HepG2 (cell line): ENCODE measurements around the gene FAM83D. TPM values are rescaled to one million over a fixed set of nuclear protein-coding genes. Genes with fewer than 3 reads are reported as not detected.

Experiments
- BATF2 ChIP-seq: sonication (generic); formaldehyde crosslinking; IDR thresholded peaks from 2 replicates; pipeline ENCODE4 v1.8.0; 2022; ENCODE audit warnings: mild to moderate bottlenecking, missing genetic modification reagents, moderate library complexity
- DMAP1 ChIP-seq: IDR thresholded peaks from 2 replicates; pipeline ENCODE4 v1.6.1; 2016
- HMGXB3 ChIP-seq: sonication (generic); formaldehyde crosslinking; IDR thresholded peaks from 2 replicates; pipeline ENCODE4 v1.4.0; 2020; ENCODE audit warnings: missing genetic modification reagents, borderline replicate concordance
- HOXA9 ChIP-seq: sonication (generic); formaldehyde crosslinking; IDR thresholded peaks from 2 replicates; pipeline ENCODE4 v1.8.1; 2022; ENCODE audit warnings: missing genetic modification reagents, mild to moderate bottlenecking, moderate library complexity, borderline replicate concordance
- MIER2 ChIP-seq: IDR thresholded peaks from 2 replicates; pipeline ENCODE4 v1.6.1; 2016; ENCODE audit warnings: missing biosample characterization, missing genetic modification reagents
- MLLT10 ChIP-seq: sonication (generic); formaldehyde crosslinking; IDR thresholded peaks from 2 replicates; pipeline ENCODE4 v1.4.0; 2020; ENCODE audit warnings: missing genetic modification reagents
- NFAT5 ChIP-seq: sonication (generic); formaldehyde crosslinking; IDR thresholded peaks from 2 replicates; pipeline ENCODE4 v1.4.0; 2020; ENCODE audit warnings: missing genetic modification reagents
- PCBP1 ChIP-seq: fragments of 200-400 bp; formaldehyde crosslinking; IDR thresholded peaks from 2 replicates; pipeline ENCODE4 v1.6.1; 2017; ENCODE audit warnings: mild to moderate bottlenecking, low read depth, low read length, borderline replicate concordance
- PREB ChIP-seq: sonication (generic); formaldehyde crosslinking; IDR thresholded peaks from 2 replicates; pipeline ENCODE4 v1.4.0; 2020; ENCODE audit warnings: missing genetic modification reagents
- SIN3B ChIP-seq: fragments of 150-350 bp; IDR thresholded peaks from 2 replicates; pipeline ENCODE4 v1.6.1; 2014; ENCODE audit warnings: low read length
- TFDP1 ChIP-seq: IDR thresholded peaks from 2 replicates; pipeline ENCODE4 v1.6.1; 2016; ENCODE audit warnings: missing compliant biosample characterization, missing genetic modification reagents, borderline replicate concordance
- TSC22D2 ChIP-seq: sonication (generic); formaldehyde crosslinking; IDR thresholded peaks from 2 replicates; pipeline ENCODE4 v1.5.1; 2020; ENCODE audit warnings: missing genetic modification reagents, mild to moderate bottlenecking, borderline replicate concordance
- ZNF264 ChIP-seq: sonication (generic); formaldehyde crosslinking; IDR thresholded peaks from 2 replicates; pipeline ENCODE4 v1.4.0; 2020; ENCODE audit warnings: missing genetic modification reagents
- ZNF354B ChIP-seq: sonication (generic); formaldehyde crosslinking; IDR thresholded peaks from 2 replicates; pipeline ENCODE4 v1.8.0; 2022; ENCODE audit warnings: mild to moderate bottlenecking, missing genetic modification reagents
- ZNF468 ChIP-seq: sonication (generic); formaldehyde crosslinking; IDR thresholded peaks from 2 replicates; pipeline ENCODE4 v1.8.0; 2022; ENCODE audit warnings: mild to moderate bottlenecking, moderate library complexity, missing genetic modification reagents
- ZNF878 ChIP-seq: sonication (generic); formaldehyde crosslinking; IDR thresholded peaks from 2 replicates; pipeline ENCODE4 v1.8.1; 2023; ENCODE audit warnings: mild to moderate bottlenecking, missing genetic modification reagents, moderate library complexity
- ZSCAN25 ChIP-seq: sonication (generic); formaldehyde crosslinking; IDR thresholded peaks from 2 replicates; pipeline ENCODE4 v1.8.0; 2022; ENCODE audit warnings: mild to moderate bottlenecking, missing genetic modification reagents
- polyA plus RNA-seq, 8 experiments: library from polyadenylated mRNA; depleted of rRNA in 3 of 8; stranded (reverse) in 7 of 8; unstranded in 1 of 8; fragments of >200 nt; fragmentation: Illumina TruSeq in 4 of 8; extraction: Trizol in 4 of 8; gene quantifications; 2 replicates each; pipeline versions ENCODE4 v1.2.1 to v1.2.3, GENCODE V29; 2011 to 2016; ENCODE audit warnings: low read depth in 4 of 8, missing spikeins in 1 of 8, mixed read lengths in 1 of 8; ENCODE audit not compliant: insufficient read depth in 1 of 8
- total RNA-seq, 5 experiments: library from RNA; depleted of rRNA; stranded (reverse); fragments of >200 nt; fragmentation: Illumina TruSeq; extraction: Trizol; gene quantifications; 2 replicates each; pipeline ENCODE4 v1.2.3, GENCODE V29; 2016; ENCODE audit warnings: low read depth in 1 of 5

FAM83D gene
- total and polyA plus RNA-seq, 2 of the 13 experiments (the other 11 are each of a cell fraction or from before 2014, with no cell fraction given), result 51.4 to 64.0 TPM

GRCh38 chr20:38878866-38879265 is 47.4 kb upstream of the FAM83D start (continued):
- TF ChIP-seq NFAT5, result peak; percentile 63; the same call in 1 of the 2 replicates
- no peak for TF ChIP-seq PCBP1
- peak; percentile 34; the same call in 1 of the 2 replicates for TF ChIP-seq TFDP1
- 0 out of 2 replicates have a peak, but pooled peaks have one; percentile 42 for TF ChIP-seq HOXA9 (CRISPR knock-in tag)
- peak; percentile 38; the same call in 1 of the 2 replicates for TF ChIP-seq ZNF878 (CRISPR knock-in tag)
- TF ChIP-seq ZNF354B, result no peak
- no peak for TF ChIP-seq SIN3B
- TF ChIP-seq ZNF264, result peak; percentile 35; the same call in 1 of the 2 replicates
- TF ChIP-seq PREB (CRISPR knock-in tag), result no peak
- TF ChIP-seq MIER2 (CRISPR knock-in tag), result peak; percentile 97
- TF ChIP-seq BATF2 (CRISPR knock-in tag), result 0 out of 2 replicates have a peak, but pooled peaks have one; percentile 63
- TF ChIP-seq ZSCAN25, result 0 out of 2 replicates have a peak, but pooled peaks have one; percentile 43
- no peak for TF ChIP-seq DMAP1 (CRISPR knock-in tag)
- 0 out of 2 replicates have a peak, but pooled peaks have one; percentile 66 for TF ChIP-seq HMGXB3
- no peak for TF ChIP-seq MLLT10 (CRISPR knock-in tag)
- 0 out of 2 replicates have a peak, but pooled peaks have one; percentile 57 for TF ChIP-seq ZNF468
- peak; percentile 76; the same call in 1 of the 2 replicates for TF ChIP-seq TSC22D2 (CRISPR knock-in tag)
